CD4-positive, alpha-beta T cell treated with Interleukin-17A for 4 hours (primary cell): ENCODE measurements around the gene SPSB4.

ENCODE experiments used
- DNase-seq: peaks from one replicate; pipeline ENCODE4 v3.0.0-alpha.2; 2020; ENCODE audit warnings: mixed read lengths

The SPSB4 gene

DNA sequence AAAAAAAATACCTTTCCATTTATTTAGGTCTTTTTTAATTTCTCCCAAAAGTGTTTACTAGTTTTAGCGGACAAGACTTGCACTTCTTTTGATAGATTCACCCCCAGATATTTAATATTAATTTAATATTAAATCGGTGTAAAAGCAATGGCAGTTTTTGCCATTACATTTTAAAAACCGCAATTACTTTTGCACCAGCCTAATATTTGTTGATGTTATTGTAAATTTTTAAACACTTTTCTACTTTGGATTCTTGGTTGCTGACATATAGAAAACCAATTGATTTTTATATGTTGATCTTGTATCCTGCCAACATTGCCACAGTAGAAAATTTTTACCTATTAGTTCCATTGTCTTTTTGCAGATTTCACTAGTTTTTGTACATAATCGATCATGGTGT lies 116.5 kb downstream of the SPSB4 start:
- no peak for DNase-seq

DNA sequence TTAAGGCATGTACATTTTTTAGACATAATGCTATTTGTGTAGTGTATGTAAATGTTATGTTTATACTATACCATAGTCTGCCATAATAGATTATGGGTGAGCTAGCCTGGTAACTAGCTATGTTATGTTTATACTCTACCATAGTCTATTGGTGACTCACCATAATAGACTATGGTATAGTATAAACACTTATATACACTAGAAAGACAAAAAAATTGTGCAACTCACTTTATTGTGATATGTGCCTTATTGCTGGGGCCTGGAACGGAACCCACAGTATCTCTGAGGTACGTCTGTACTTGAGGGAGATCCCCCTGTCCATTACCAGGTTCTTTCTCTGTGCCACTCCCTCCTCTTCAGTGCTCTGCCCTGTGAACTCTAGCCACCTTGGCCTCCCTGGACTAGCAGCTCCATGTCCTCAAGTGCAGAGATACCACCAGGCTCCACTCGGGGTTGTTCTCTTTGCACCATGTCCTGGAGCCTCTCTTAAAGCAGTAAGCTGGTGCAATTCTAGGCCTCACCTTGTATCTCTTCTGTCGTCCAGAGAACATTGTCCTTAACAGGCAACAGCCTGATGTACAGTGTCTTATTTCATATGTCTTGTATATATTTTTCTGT lies 119.6 kb downstream of the SPSB4 start:
- no peak for DNase-seq

DNA sequence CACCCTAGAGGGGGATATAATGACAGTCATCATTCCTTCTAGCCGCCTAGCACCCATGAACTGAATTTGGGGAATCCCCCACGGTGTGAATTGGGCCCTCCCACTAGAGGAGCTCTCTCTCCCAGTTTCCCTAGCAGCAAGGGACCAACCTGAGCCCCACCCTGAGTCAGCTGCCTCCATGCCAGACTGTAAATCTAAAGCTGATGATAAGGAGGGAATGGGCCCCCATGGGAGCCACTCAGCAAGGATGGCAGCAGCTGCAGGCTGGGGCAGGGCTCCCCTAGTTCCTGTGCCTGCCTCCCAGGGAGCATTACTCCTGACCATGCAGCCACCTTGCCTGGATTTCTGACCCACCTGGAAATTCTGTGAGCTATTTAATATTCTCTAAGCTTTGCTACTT lies 123.5 kb downstream of the SPSB4 start:
- no peak for DNase-seq

DNA sequence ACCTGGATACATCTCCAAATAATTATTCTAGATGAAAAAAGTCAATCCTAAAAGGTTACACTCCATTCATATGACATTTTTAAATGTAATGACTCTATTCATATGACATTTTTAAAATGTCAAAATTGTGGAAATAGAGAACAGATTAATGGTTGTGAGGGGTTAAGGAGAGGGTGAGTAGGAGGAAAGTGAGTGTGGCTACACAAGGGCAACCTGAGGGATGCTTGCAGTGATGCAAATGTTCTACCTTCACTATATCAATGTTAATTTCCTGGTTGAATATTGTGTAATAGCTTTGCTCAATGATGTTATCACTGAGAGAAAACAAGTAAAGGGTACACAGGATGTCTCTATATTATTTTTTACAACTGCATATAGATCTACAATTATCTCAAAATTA lies 125.6 kb downstream of the SPSB4 start:
- no peak for DNase-seq

DNA sequence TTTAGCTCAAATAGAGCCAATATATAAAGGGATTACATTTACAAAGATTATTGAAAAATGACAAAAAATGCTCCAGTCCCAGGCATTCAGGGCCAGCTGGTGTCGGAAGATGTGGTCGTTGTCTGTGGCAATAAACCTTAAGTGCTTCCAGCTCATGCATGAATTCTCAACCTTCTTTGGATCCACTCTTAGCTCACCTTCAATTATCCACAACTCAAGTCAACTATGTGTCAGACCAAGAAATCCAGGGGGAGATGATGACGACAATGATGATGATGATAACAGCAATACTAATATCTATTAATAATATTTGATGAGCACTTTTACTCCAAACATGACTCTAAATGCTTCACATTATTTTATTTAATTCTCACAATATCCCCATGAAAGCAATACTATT lies 126.9 kb downstream of the SPSB4 start:
- no peak for DNase-seq

DNA sequence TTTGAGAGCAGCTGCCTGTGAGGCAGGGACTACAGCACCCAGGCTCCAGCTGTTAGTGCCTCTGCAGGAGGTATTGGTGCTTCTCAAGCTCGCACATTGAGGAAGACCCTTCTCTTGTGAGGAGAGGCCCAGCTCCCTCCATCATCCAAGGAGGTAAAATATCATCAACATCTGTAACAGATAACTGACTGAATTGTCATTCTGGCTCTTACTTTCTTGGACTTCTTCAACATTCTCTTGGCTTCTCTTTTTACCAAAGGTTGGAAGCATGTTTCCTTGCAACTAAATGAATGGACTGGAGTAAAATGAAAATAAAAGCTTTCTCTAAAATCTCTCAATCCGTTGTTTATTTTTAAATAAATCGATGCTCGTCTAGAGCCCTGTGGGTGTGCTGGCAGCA lies 127.4 kb downstream of the SPSB4 start:
- DNase-seq = no peak

DNA sequence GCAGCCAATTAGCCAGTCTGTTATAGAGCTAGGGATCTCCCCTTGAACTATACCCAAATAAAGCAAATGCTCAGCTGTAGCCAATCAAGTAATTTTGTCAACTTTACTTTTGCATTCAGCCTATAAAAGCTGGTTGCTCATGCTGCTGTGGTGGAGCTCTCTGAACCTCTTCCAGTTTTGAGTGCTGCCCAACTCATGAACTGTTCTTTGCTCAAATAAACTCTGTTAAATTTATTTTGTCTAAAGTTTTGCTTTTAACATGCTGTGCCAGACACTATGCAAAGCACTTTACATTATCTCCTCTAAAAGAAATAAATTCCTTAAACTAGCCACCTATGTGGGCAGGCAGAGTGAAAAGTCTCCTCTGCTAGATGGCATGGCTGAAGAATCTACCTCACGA lies 128.8 kb downstream of the SPSB4 start:
- DNase-seq = no peak

DNA sequence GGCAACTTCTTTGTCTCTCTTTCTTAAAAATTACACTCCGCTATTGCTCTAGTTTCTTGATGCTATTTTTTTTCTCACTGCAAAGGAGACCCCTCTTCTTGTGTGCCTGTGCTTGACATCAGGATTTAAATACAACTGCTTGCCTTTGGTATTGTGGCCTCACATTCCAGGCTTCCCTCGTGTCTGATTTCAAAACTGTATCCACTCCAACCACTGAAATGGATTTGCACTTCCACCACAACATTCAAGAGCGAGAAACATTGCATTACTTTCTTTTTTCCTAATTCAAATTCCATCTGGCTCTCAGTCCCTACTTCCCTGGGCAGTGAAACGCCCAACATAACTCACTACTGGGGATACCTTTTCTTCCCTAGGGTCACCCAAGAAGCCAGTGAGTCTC lies 130.0 kb downstream of the SPSB4 start:
- no peak for DNase-seq

DNA sequence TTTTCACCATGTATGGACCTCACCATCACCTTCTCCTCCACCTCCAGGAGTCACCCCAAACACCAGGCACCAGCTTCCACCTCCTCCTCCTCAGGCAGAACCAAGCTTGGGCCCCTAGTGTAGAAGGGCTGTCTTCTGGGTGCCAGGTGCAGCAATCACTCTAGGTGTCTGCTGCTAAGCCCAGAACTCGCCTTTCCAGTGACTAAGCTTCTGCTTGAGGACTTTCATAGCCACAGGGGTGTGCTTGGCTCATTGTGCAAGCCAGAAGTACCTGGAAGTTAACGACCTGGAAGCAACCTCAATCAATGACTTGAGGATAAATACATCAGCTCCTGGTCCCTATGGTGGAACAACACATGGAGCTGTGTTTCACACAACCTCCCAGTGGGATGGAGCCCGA lies 130.7 kb downstream of the SPSB4 start:
- no peak for DNase-seq

DNA sequence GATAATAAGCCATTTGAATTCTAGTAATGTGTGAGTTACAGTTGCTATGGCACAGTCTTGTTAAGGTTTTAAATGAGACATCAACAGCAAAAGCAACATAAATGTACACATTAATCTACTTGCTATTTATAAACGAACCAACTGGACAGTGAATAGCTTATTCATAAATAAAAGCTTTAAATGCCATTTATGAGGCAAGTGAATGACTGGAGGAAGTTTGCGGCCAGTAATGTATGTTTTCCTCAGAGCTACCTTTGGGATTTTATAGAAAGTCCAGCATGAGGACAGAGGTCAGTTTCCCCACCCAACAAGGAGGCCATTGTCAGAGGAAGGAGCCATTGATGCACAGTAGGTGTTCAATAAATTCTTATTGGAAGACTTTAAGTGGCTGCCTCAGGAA lies 132.5 kb downstream of the SPSB4 start:
- no peak for DNase-seq

DNA sequence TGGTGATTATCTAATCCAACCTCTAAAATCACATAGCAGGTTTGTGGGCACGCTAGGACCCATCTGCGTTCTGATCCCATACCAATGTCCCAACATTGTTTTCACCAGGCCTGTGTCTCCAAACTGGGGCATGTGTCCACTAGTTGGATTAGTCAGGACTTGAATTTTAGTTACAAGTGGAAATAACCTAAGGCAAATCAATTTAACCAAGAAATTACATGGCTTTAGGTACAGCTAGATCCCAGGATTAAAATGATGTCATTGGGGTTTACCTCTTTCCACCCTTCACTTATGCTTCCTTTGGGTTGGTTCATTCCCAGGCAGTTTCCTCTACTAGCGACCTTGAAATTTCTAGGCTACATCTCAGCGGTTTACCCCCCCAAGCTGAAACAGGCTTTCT lies 133.3 kb downstream of the SPSB4 start:
- DNase-seq = no peak

DNA sequence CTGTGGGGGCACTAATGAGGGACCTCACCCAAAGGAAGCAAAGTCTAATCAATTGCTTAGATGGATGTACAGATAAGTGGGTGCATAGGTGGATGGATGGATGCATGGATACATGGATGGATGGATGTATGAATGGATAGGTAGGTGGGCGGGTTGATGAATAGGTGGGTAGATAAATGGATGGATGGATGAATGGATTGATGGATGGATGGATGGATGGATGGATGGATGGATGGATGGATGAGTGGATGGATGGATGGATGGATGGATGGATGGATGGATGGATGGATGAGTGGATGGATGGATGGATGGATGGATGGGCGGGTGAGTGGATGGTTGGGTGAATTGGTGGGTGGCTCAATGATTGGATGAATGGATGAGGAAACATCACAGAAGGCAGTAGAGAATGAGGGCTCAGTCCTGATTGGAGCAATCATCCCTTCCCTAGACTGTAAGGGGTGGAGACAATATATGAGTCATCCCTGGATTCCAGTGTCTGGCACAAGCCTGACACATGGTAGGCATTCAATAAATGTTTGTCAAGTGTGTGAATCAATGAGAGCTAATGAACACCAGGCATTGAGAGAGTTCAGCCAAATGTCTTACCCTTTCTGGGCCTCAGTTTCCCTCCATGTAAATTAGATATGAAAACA lies 140.1 kb downstream of the SPSB4 start:
- no peak for DNase-seq

DNA sequence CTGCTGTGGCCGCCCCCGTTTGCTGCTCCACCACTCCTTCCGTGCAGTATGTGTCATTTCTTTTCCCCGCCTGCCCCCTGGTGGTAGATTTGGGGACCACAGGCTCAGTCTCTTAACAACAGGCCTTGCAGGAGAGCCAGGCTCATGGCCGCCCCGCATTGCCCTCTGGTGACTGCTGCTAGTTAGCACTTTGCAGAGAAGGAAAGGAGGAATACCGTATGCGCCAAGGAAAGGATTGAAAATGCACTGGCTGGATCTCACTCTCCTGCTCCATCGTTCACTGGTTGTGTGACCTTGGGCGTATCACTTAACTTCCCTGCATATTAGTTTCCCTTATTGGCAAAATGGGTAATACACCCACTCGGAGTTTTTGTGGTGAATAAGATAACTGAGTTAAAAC lies 141.2 kb downstream of the SPSB4 start:
- DNase-seq = peak; percentile 99

DNA sequence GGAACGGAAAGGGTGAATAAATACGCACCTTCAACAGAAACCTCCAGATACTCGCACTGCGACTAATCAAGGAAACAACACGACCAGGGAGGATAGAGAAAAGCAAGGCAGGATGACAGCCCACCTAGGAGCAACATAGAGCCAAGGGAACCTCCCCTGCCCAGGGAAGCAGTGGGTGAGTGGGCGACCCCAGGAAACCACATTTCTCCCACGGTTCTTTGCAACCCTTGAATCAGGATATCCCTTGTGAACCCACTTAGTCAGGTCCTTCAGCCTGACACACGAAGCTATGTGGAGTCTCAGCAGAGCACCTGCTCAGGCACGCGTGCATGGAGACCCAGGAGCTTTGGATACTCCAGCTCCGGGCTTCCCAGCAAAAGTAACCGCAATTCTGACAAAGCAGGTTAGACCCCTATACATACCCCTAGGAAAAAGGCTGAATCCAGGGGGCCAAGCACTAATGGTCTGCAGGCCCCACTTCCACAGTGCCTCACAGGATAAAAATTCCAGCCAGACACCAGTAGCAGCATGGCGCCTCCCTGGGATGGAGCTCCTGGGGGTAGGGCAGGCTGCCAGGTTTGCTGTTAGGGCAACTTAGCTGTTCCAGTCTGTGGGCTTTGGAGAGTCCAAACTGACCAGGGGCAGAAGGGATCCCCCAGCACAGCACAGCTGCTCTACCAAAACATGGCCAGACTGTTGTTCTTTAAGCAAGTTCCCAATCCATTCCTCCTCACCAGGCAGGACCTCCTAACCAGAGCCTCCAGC lies 142.1 kb downstream of the SPSB4 start:
- DNase-seq = no peak
